GM19463 (cell line): Measurements from ENCODE around the gene FAHD2A.
"Not testable (repeated sequence)": the region's sequence is repeated elsewhere in the genome, so short reads cannot be mapped to it uniquely, and the experiment has no call there.

Experiments used
- ATAC-seq: cut with Tn5 transposase; IDR thresholded peaks from one replicate; pipeline ENCODE4 v1.9.1; 2021; ENCODE audit warnings: mild to moderate bottlenecking, moderate library complexity; ENCODE audit not compliant: unreplicated experiment

FAHD2A gene

GRCh38 chr2:95375532-95376150 is 26.9 kb upstream of the FAHD2A start:
- no peak for ATAC-seq

GRCh38 chr2:95376311-95377215 is 25.9 kb upstream of the FAHD2A start:
- ATAC-seq: no peak

- no peak for ATAC-seq
These were observed 25.0 kb upstream of the FAHD2A start for GRCh38 chr2:95377216-95378123.

- not testable (repeated sequence) for ATAC-seq
These were observed 24.2 kb upstream of the FAHD2A start for GRCh38 chr2:95378281-95378680.

- ATAC-seq: no peak
These were observed 23.1 kb upstream of the FAHD2A start for GRCh38 chr2:95379371-95379831.

- ATAC-seq: no peak
These were observed 22.2 kb upstream of the FAHD2A start for GRCh38 chr2:95380280-95380679.

GRCh38 chr2:95380731-95381130 is 21.8 kb upstream of the FAHD2A start:
- ATAC-seq: no peak

- no peak for ATAC-seq
These were observed 21.0 kb upstream of the FAHD2A start for GRCh38 chr2:95381212-95382191.

- ATAC-seq: no peak
These were observed 20.3 kb upstream of the FAHD2A start for GRCh38 chr2:95382192-95382591.

- no peak for ATAC-seq
These were observed 19.5 kb upstream of the FAHD2A start for GRCh38 chr2:95382686-95383634.

GRCh38 chr2:95383635-95384027 is 18.9 kb upstream of the FAHD2A start:
- no peak for ATAC-seq

GRCh38 chr2:95384854-95385569 is 17.5 kb upstream of the FAHD2A start:
- ATAC-seq: no peak

- ATAC-seq: no peak
These were observed 16.9 kb upstream of the FAHD2A start for GRCh38 chr2:95385570-95385984.

GRCh38 chr2:95386031-95386430 is 16.5 kb upstream of the FAHD2A start:
- no peak for ATAC-seq

GRCh38 chr2:95387358-95387757 is 15.2 kb upstream of the FAHD2A start:
- no peak for ATAC-seq

- ATAC-seq: no peak
These were observed 14.3 kb upstream of the FAHD2A start for GRCh38 chr2:95388091-95388692.

- ATAC-seq: no peak
These were observed 13.7 kb upstream of the FAHD2A start for GRCh38 chr2:95388856-95389244.
